ENCODE measurements around the gene CSMD2.

The CSMD2 gene

GRCh38 chr1:33703464-33703863, 461.6 kb downstream of the CSMD2 start:
- no peak for DNase-seq

GRCh38 chr1:33698361-33699035, 466.5 kb downstream of the CSMD2 start:
- no peak for DNase-seq

GRCh38 chr1:33697816-33698215, 467.2 kb downstream of the CSMD2 start:
- no peak for DNase-seq

- DNase-seq = no peak
Observed at GRCh38 chr1:33696962-33697361, 468.1 kb downstream of the CSMD2 start.

- no peak for DNase-seq
Observed at GRCh38 chr1:33696311-33696710, 468.7 kb downstream of the CSMD2 start.

GRCh38 chr1:33692206-33693188, 472.5 kb downstream of the CSMD2 start:
- no peak for DNase-seq

GRCh38 chr1:33687000-33687399, 478.0 kb downstream of the CSMD2 start:
- no peak for DNase-seq

GRCh38 chr1:33686551-33686950, 478.5 kb downstream of the CSMD2 start:
- no peak for DNase-seq

GRCh38 chr1:33685256-33685655, 479.8 kb downstream of the CSMD2 start:
- no peak for DNase-seq

- DNase-seq = no peak
Observed at GRCh38 chr1:33684396-33685179, 480.4 kb downstream of the CSMD2 start.

- no peak for DNase-seq
Observed at GRCh38 chr1:33683913-33684312, 481.1 kb downstream of the CSMD2 start.

GRCh38 chr1:33682371-33682770, 482.7 kb downstream of the CSMD2 start:
- no peak for DNase-seq

GRCh38 chr1:33680281-33680840, 484.7 kb downstream of the CSMD2 start:
- DNase-seq = no peak

- DNase-seq = no peak
Observed at GRCh38 chr1:33670567-33670966, 494.5 kb downstream of the CSMD2 start.

- DNase-seq = no peak
Observed at GRCh38 chr1:33668695-33669094, 496.3 kb downstream of the CSMD2 start.

GRCh38 chr1:33667386-33668282, 497.4 kb downstream of the CSMD2 start:
- no peak for DNase-seq

GRCh38 chr1:33666616-33667015, 498.4 kb downstream of the CSMD2 start:
- no peak for DNase-seq

- DNase-seq = no peak
Observed at GRCh38 chr1:33661811-33662454, 503.1 kb downstream of the CSMD2 start.

- no peak for DNase-seq
Observed at GRCh38 chr1:33660956-33661355, 504.1 kb downstream of the CSMD2 start.

- DNase-seq = no peak
Observed at GRCh38 chr1:33660244-33660643, 504.8 kb downstream of the CSMD2 start.

- no peak for DNase-seq
Observed at GRCh38 chr1:33659641-33660040, 505.4 kb downstream of the CSMD2 start.

Measured in activated CD8-positive, alpha-beta memory T cell treated with anti-CD3 and anti-CD28 coated beads for 24 hours (primary cell).